ENCODE results near the gene NEURL1. TPM values are rescaled to one million over a fixed set of nuclear protein-coding genes. Genes with fewer than 3 reads are reported as not detected.

The NEURL1 gene
- total RNA-seq, 1 experiment from 2014 or later: 0.10 TPM

GRCh38 chr10:103560886-103561285, 67.4 kb downstream of the NEURL1 start:
- Histone ChIP-seq H3K4me1 (ENCODE audit: control insufficient read depth, insufficient read depth, low read length) (no peaks in the 10 kb centered on the region), H3K4me3 (ENCODE audit: low read depth in 2 of 2, low read length in 2 of 2) (no peak overlapping the region), H3K9me3 (ENCODE audit: control insufficient read depth, insufficient read depth, low read depth, low read length) (no peaks in the 10 kb centered on the region), H3K36me3 (ENCODE audit: control insufficient read depth, insufficient read depth, low read length) (no peaks in the 10 kb centered on the region), H3K27me3 (ENCODE audit: control insufficient read depth, insufficient read depth, low read length) (no peaks in the 10 kb centered on the region; the same call in 1 of the 2 replicates), H3K27ac (ENCODE audit: low read length) (no peak overlapping the region)
- in situ Hi-C loops (cut with HindIII; ENCODE audit: low pct_unique_long_range_greater_than_20kb, low sequenced_read_pairs) (no loop called here), intact Hi-C loops (cut with micrococcal nuclease; ENCODE audit: unreplicated experiment) (no loop called here)
- ChIA-PET POLR2A (no interaction called here), CTCF (interaction anchor here (0.7 kb wide), 1 partner anchor 12 kb away, joined by 3 read pairs; no protein-coding TSS in a partner anchor)
- no peak for ATAC-seq
- BruUV-seq (replicated peaks): no TSS peak
- TF ChIP-seq REST (IDR thresholded peaks at IDR 0.05; ENCODE audit: insufficient read depth in 1 of 2, low read depth in 2 of 2, low read length in 1 of 2): no peak
- no peak for TF ChIP-seq SIN3A (IDR thresholded peaks at IDR 0.05; ENCODE audit: borderline replicate concordance, insufficient read depth, low read depth, low read length)
- no peak for TF ChIP-seq TCF7L2 (IDR thresholded peaks at IDR 0.05; ENCODE audit: low read depth, low read length)
- no peak for TF ChIP-seq CTCF (IDR thresholded peaks at IDR 0.05)
- no peak for TF ChIP-seq POLR2AphosphoS5 (IDR thresholded peaks at IDR 0.05; ENCODE audit: low read depth, low read length)
- no peak for DNase-seq (ENCODE audit: low read depth, low spot score)

- H3K36me3 ChIP-seq (ENCODE audit: control insufficient read depth, insufficient read depth, low read length): no peaks in the 10 kb centered on the region
- no peaks in the 10 kb centered on the region for H3K9me3 ChIP-seq (ENCODE audit: control insufficient read depth, insufficient read depth, low read depth, low read length)
- ATAC-seq (no peak), DNase-seq (ENCODE audit: low read depth, low spot score) (no peak)
- POLR2A ChIA-PET: no interaction called here
- in situ Hi-C loops (cut with HindIII; ENCODE audit: low pct_unique_long_range_greater_than_20kb, low sequenced_read_pairs): no loop called here
- no peak for TF ChIP-seq CTCF (IDR thresholded peaks at IDR 0.05)
- TF ChIP-seq TCF7L2 (IDR thresholded peaks at IDR 0.05; ENCODE audit: low read depth, low read length): no peak
- TF ChIP-seq POLR2AphosphoS5 (IDR thresholded peaks at IDR 0.05; ENCODE audit: low read depth, low read length): no peak
- TF ChIP-seq SIN3A (IDR thresholded peaks at IDR 0.05; ENCODE audit: borderline replicate concordance, insufficient read depth, low read depth, low read length): no peak
- no peak for TF ChIP-seq REST (IDR thresholded peaks at IDR 0.05; ENCODE audit: insufficient read depth in 1 of 2, low read depth in 2 of 2, low read length in 1 of 2)
- H3K27me3 ChIP-seq (ENCODE audit: control insufficient read depth, insufficient read depth, low read length): no peaks in the 10 kb centered on the region; the same call in 1 of the 2 replicates
- no peak overlapping the region for H3K27ac ChIP-seq (ENCODE audit: low read length)
- intact Hi-C loops (cut with micrococcal nuclease; ENCODE audit: unreplicated experiment): no loop called here
- no peak overlapping the region for H3K4me3 ChIP-seq (ENCODE audit: low read depth in 2 of 2, low read length in 2 of 2)
- no TSS peak for BruUV-seq (replicated peaks)
- CTCF ChIA-PET: no interaction called here
- no peaks in the 10 kb centered on the region for H3K4me1 ChIP-seq (ENCODE audit: control insufficient read depth, insufficient read depth, low read length)
These were observed 68.9 kb downstream of the NEURL1 start for GRCh38 chr10:103562383-103562782.
